ENCODE data around the gene RAET1G. TPM values are rescaled to one million over a fixed set of nuclear protein-coding genes. Genes with fewer than 3 reads are reported as not detected.
A peak's percentile ranks its signal among the peaks of the same experiment; 100 is the strongest.
"Not testable (repeated sequence)": the region's sequence is repeated elsewhere in the genome, so short reads cannot be mapped to it uniquely, and the experiment has no call there.

Gene RAET1G
- total RNA-seq, 1 experiment from 2014 or later: 0.54 TPM

DNA sequence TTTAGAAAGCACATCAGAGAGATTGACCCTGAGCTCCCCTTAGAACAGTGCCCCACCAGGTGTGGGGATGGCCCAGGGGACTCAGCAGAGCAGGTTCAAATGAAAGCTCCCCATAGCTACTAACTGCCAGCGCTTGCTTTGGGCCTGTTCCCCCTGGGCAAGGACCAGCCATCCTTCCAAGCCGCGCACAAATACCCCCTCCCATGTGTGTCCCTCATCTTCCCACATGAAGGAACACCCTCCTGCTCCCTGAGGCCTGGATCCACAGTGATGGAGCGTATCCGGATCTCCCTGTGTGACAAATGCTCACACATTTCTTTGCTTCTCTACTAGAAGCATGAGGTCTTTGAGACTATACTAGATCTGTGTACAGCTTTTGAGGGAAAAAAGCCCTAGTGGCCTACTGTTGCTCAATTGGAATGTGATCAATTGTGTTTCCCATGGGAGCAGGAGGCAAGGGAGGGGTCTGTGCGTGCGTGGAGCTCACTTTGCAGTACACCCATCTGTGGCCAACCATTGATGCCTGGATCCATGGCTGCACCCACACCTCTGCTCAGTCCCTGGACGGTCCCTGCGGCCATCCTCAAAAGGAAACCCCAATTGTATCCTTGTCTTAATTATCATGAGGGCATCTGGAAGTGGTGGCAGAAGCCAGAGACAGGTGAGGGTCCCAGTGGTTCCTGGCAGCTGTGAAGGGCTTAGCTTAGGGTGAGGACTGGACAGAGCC, 1.4 kb upstream of the RAET1G start:
- no TSS peak for BruUV-seq (replicated peaks)
- TF ChIP-seq, protein P1, sequence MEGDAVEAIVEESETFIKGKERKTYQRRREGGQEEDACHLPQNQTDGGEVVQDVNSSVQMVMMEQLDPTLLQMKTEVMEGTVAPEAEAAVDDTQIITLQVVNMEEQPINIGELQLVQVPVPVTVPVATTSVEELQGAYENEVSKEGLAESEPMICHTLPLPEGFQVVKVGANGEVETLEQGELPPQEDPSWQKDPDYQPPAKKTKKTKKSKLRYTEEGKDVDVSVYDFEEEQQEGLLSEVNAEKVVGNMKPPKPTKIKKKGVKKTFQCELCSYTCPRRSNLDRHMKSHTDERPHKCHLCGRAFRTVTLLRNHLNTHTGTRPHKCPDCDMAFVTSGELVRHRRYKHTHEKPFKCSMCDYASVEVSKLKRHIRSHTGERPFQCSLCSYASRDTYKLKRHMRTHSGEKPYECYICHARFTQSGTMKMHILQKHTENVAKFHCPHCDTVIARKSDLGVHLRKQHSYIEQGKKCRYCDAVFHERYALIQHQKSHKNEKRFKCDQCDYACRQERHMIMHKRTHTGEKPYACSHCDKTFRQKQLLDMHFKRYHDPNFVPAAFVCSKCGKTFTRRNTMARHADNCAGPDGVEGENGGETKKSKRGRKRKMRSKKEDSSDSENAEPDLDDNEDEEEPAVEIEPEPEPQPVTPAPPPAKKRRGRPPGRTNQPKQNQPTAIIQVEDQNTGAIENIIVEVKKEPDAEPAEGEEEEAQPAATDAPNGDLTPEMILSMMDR (IDR thresholded peaks at IDR 0.05; ENCODE audit: unreplicated experiment): no peak
- Mint-ChIP-seq H3K27ac (ENCODE audit: unreplicated experiment) (no peak overlapping the region), H3K27me3 (ENCODE audit: unreplicated experiment) (peaks cover 29% of the 10 kb centered on the region), H3K4me3 (ENCODE audit: low read depth, unreplicated experiment) (no peak overlapping the region), H3K9me3 (ENCODE audit: low read depth, unreplicated experiment) (no peaks in the 10 kb centered on the region), H3K36me3 (ENCODE audit: insufficient read depth, unreplicated experiment) (peaks cover 11% of the 10 kb centered on the region), H3K4me1 (ENCODE audit: low read depth, unreplicated experiment) (peaks cover 7% of the 10 kb centered on the region)
- CTCF ChIA-PET: no interaction called here
- DNase-seq: no peak
- intact Hi-C loops (cut with micrococcal nuclease; ENCODE audit: unreplicated experiment): loop anchor here (10.0 kb wide), 2 partner anchors 60 to 380 kb away; partner anchors contain the start of genes LRP11 and PPIL4

- peaks cover 7% of the 10 kb centered on the region for H3K4me1 Mint-ChIP-seq (ENCODE audit: low read depth, unreplicated experiment)
- H3K27me3 Mint-ChIP-seq (ENCODE audit: unreplicated experiment): peaks cover 29% of the 10 kb centered on the region
- peak overlapping the region; percentile 71 for H3K27ac Mint-ChIP-seq (ENCODE audit: unreplicated experiment)
- TF ChIP-seq, protein P1 (IDR thresholded peaks at IDR 0.05; ENCODE audit: unreplicated experiment): no peak
- no peak for DNase-seq
- H3K4me3 Mint-ChIP-seq (ENCODE audit: low read depth, unreplicated experiment): peak overlapping the region; percentile 82
- CTCF ChIA-PET: no interaction called here
- peaks cover 11% of the 10 kb centered on the region for H3K36me3 Mint-ChIP-seq (ENCODE audit: insufficient read depth, unreplicated experiment)
- intact Hi-C loops (cut with micrococcal nuclease; ENCODE audit: unreplicated experiment): loop anchor here (10.0 kb wide), 2 partner anchors 59 to 379 kb away; partner anchors contain the start of genes LRP11 and PPIL4
- no TSS peak for BruUV-seq (replicated peaks)
- no peaks in the 10 kb centered on the region for H3K9me3 Mint-ChIP-seq (ENCODE audit: low read depth, unreplicated experiment)
These were observed 536 bp upstream of the RAET1G start for GRCh38 chr6:149923327-149923986.

DNA sequence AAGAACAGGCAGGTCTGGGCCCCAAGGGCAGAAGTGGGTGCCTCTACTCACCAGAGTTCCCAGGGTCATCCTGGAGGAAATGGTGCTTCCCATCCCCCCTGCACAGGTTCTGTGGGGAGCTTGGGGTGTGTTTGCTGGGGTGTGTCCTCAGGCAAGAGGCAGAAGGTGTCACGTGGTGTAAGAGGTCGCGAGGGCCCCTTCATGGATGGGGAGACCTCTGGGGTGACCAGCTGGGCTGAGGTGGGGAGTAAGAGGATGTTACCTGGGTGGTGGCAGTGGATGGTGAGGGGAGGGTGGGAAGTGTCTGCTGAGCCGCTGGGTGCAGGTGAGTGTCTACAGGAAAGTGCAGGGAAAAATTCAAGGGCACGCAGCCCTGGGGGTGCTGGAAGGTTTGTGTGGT, 830 bp downstream of the RAET1G start:
- intact Hi-C loops (cut with micrococcal nuclease; ENCODE audit: unreplicated experiment): loop anchor here (10.0 kb wide), 2 partner anchors 57 to 377 kb away; partner anchors contain the start of genes LRP11 and PPIL4
- H3K9me3 Mint-ChIP-seq (ENCODE audit: low read depth, unreplicated experiment); H3K27ac Mint-ChIP-seq (ENCODE audit: unreplicated experiment); H3K4me1 Mint-ChIP-seq (ENCODE audit: low read depth, unreplicated experiment); DNase-seq; CTCF ChIA-PET; BruUV-seq (replicated peaks): not testable (repeated sequence)
- peaks cover 27% of the 10 kb centered on the region for H3K27me3 Mint-ChIP-seq (ENCODE audit: unreplicated experiment)
- H3K36me3 Mint-ChIP-seq (ENCODE audit: insufficient read depth, unreplicated experiment): peaks cover 11% of the 10 kb centered on the region
- H3K4me3 Mint-ChIP-seq (ENCODE audit: low read depth, unreplicated experiment): peak overlapping the region; percentile 82

DNA sequence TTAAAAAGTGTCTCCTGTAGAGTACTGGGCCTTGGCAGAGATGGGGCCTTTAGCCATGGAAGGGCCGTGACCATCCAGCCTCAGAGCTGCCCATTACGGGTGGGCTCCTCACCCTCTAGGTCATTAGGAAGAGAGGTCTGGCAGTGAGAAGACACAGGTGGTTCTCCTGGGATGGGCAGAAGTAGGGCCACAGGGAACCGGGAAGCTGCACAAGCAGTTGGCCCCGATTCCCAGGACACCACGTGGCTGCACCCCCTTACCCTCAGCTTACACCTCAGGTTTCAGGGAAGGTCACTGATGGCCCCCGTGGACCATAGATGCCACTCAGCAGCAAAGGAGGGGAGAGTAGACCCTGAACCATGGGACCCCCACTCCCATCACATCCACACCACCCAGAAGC, 1.6 kb downstream of the RAET1G start:
- Mint-ChIP-seq H3K27me3 (ENCODE audit: unreplicated experiment) (peaks cover 27% of the 10 kb centered on the region), H3K4me1 (ENCODE audit: low read depth, unreplicated experiment) (peaks cover 7% of the 10 kb centered on the region), H3K36me3 (ENCODE audit: insufficient read depth, unreplicated experiment) (peaks cover 11% of the 10 kb centered on the region), H3K27ac (ENCODE audit: unreplicated experiment) (no peak overlapping the region), H3K4me3 (ENCODE audit: low read depth, unreplicated experiment) (peak overlapping the region; percentile 82), H3K9me3 (ENCODE audit: low read depth, unreplicated experiment) (no peaks in the 10 kb centered on the region)
- no peak for DNase-seq
- CTCF ChIA-PET: no interaction called here
- no TSS peak for BruUV-seq (replicated peaks)
- intact Hi-C loops (cut with micrococcal nuclease; ENCODE audit: unreplicated experiment): loop anchor here (10.0 kb wide), 2 partner anchors 57 to 377 kb away; partner anchors contain the start of genes LRP11 and PPIL4
- TF ChIP-seq, protein P1 (IDR thresholded peaks at IDR 0.05; ENCODE audit: unreplicated experiment): no peak

All from Calu3 (cell line).